CD4-positive, alpha-beta T cell treated with Interleukin-4 for 1 hour (primary cell): ENCODE results near the gene TECR.
"Not testable (repeated sequence)": the region's sequence is repeated elsewhere in the genome, so short reads cannot be mapped to it uniquely, and the experiment has no call there.

Source experiments
- DNase-seq, 2 donors: peaks; one replicate each; pipeline ENCODE4 v3.0.0-alpha.2; 2020 to 2022

Gene TECR

DNA sequence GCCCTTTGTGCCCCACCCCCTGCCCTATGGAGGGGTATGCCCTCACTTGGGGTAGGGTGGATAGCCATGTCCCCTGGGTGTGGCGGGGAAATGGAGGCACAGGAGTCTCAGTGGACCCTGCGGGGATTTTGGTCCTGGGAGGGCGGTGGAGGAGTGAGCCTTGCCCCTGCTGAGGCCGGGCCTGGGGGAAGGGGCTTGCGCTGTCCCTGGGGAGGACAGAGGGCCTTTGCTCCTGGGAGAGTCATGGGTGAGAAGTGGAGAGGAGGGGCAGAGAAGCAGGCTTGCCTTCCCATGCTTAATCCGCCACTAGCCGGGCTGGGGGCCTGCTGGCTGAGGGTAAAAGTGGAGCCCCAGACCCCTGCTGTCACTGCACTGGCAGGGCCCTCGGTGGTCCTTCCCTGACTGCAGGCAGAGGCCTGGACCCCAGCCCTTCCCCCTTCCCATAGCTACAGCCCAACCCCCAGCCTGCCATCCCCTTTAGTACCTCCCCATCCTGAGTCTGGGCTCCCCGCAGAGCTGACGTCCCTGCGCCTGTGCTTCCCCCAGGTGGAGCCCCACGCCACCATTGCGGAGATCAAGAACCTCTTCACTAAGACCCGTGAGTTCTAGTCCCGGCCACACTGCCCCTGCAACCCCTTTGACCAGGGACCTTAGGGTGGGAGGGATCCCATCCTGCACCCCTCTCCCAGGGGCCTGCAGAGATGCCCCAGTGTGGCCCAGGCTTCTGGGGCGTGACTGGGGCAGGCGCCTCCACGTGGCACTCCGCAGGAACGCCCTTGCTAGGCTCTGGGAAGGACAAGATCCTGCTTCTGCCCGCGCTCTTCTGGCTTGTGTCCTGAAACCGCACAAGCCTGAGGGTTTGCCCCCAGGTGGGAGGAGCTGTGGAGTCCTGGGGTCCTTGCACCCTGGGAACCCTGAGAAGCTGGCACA is 33.5 kb downstream of the TECR start:
- no peak for DNase-seq

DNA sequence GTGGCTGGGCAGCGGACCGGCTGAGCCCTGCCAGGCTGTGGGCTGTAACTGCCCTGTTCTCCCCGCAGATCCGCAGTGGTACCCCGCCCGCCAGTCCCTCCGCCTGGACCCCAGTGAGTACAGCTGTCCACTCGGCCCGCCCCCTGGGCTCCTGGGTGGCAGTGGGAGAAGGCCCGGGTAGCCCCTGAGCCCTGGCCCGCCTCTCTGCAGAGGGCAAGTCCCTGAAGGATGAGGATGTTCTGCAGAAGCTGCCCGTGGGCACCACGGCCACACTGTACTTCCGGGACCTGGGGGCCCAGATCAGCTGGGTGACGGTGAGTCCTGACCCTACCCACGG is 34.2 kb downstream of the TECR start:
- no peak for DNase-seq

DNA sequence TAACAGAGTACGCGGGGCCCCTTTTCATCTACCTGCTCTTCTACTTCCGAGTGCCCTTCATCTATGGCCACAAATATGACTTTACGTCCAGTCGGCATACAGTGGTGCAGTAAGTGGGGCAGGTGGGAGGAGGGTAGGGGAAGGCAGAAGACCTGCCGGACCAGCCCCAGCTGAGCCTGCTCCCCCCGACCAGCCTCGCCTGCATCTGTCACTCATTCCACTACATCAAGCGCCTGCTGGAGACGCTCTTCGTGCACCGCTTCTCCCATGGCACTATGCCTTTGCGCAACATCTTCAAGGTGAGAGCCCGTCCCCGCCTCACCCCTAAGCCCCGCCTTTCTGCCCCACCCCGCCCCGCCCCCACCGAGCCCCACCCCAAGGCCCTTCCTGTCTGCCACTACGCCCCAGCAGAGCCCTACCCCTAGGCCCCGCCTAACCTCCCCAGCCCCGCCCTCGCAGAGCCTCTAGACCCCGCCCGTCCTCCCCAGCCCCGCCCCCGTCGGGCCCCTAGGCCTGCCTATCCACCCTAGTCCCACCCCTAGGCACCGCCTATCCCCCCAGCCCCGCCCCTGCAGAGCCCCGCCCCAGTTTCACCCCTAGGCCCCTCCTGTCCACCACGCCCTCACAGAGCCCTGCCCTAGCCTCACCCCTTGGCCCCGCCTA is 34.7 kb downstream of the TECR start:
- peak; percentile 57 to 58 for DNase-seq

DNA sequence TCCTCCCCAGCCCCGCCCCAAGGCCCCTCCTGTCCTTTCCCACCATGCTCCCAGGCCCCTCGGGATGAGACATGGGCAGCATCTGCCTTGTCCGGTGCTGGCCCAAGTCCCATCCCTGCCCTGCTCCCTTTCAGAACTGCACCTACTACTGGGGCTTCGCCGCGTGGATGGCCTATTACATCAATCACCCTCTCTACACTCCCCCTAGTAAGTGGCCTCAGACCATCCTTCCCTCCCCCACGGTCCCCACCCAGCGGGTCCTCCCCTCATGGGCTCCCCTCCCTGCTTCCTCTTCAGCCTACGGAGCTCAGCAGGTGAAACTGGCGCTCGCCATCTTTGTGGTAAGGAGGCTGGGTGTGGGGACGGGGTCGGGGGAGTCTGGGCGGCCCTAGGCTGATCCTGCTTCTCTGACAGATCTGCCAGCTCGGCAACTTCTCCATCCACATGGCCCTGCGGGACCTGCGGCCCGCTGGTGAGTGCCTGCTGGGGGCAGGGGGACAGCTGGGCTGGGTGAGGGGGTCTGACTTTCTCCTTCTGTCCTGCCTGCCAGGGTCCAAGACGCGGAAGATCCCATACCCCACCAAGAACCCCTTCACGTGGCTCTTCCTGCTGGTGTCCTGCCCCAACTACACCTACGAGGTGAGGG is 35.4 kb downstream of the TECR start:
- not testable (repeated sequence) for DNase-seq

DNA sequence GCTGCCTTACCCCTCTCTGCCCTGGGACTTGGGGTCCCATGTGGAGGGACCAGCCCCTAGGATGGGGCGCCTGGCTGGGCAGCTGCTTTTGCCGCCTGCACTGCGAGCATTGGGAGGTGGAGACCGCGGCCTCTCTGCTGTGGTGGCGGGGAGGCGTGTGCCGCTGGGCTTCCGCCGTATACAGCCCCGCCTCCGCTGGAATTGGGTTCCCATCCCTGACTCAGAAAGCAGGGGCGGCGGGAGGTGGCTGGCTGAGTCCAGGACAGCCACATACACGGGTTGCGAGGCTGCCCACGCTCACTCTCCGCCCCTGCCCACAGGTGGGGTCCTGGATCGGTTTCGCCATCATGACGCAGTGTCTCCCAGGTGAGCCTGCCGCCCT is 35.9 kb downstream of the TECR start:
- no peak for DNase-seq

DNA sequence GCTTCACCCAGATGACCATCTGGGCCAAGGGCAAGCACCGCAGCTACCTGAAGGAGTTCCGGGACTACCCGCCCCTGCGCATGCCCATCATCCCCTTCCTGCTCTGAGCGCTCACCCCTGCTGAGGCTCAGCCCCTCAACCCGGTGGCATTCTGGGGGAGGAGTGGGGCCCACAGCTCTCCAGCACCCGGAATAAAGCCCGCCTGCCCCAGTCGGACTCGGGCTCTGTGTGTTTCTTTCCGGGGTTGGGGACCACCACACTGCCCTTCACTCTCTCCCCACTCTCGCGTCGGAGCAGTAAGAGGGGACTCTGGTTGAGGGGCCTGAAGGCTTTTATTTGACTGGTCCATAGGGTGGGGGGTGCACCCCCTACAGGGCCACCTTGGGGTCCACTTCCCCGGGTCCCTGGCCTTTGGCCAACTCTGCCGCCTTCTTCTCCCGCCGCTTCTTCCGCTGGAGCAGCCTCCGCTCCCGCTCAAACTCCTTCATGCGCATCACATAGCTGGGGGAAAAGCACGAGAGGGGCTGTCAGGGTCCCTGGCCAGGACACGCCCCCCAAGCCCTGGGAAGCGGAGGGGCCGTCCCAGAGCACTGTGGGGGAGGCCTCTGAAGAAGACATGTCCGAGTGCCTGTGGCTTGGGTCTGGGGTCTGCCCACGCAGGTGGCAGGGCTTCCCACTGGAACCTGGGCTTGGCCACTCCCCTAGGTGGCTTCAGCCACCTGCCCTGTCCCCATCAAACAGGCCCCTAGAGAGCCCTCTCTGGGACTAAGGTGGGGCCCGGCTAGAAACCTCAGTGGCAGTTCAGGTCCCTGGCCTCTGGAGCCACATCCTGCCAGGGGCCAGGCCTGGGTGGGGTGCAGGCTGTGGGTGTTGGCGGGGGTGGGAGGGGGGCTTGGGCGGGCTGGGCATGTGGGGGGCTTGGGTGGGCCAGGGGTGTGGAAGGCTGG is 36.6 kb downstream of the TECR start:
- no peak for DNase-seq

DNA sequence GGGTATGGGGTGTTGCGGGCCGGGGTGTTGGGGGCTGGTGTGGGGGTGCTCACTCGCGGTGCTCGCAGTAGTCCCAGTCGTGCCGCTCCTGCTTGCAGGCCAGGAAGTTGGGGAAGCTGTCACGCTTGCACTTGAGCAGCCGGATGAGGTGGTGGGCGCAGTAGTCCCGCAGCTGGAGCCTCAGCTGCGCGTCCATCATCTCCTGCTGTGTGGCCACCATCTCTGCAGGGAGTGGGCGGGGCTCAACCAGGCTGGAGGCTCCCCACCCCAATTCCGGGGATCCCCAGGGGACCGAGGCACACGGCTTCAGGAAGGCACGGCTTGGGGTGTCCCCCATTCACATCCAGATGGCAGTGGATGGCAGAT is 37.3 kb downstream of the TECR start:
- no peak for DNase-seq

DNA sequence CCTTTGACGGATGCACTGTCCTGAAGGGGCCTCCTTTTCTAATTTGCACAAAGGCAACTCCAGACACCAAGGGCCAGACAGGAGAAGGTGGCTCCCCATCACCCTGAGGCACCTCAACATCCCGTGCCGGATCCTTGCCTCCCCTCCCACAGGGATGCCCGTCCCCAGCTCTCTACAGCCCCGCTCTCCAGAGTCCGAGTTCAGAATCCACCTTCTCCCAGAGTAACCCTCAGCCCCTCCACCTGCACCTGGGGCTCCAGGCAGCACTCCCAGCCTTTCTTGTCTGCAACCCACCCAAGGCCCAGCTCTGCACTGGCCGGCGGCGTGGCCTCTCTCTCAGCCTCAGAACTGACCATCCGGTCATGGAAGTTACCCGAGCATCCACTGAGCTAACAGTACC is 37.7 kb downstream of the TECR start:
- no peak for DNase-seq

DNA sequence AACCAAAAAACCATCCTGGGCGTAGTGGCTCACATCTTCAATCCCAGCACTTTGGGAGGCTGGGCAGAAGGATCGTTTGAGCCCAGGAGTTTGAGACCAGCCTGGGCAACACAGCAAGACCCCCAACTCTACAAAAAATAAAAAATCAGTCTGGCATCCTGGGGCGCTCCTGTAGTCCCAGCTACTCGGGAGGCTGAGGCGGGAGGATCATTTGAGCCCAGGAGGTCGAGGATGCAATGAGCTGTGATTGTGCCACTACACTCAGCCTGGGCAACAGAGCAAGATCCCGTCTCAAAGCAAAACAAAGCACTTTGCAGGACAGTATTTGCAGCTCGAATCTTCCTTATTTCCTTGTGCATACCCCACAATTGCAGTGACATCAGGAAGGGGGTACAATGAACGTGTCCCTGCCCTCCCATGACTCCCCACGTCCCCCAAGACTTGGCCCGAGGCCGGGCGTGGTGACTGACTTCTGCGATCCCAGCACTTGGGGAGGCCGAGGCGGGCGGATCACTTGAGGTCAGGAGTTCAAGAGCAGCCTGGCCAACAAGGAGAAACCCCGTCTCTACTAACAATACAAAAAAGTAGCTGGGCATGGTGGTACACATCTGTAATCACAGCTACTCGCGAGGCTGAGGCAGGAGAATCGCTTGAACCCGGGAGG is 41.6 kb downstream of the TECR start:
- DNase-seq = no peak

DNA sequence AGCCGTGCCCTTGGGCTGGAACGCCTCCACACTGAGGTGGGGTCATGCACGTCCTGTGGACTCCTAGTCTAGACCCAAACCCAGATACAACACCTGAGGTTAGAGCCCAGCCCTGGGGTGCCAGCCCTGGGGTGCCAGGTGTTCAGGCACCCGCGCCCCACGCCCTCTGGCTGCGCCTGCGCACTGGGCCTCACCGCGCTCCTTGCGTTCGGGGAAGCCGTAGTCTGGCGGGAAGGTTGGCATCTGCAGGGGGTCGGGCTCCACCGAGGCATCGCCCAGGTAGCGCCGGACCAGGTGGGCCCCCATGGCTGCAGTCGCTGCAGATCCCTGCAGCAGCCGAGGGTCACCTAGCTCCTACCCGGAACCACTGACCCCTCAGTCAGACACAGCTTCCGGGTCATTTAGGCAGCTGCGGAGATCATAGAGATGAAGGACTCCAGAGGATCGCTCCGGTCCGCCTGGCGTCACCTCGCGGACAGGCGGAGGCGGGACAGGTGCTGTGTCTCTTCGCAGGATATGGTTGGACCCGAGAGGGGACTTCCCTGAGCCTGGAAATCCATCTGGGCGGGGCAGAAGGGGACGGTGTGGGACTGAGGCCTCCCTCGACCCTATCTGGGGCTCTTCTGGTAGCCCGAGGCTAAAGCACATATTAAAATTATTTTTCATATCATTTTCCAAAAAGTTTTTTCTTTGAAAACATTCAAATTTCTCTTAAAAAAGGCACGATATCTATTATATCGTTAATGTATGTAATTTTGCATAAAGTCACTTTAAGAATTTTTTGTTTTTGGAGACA is 42.5 kb downstream of the TECR start, which contains the start of gene NDUFB7:
Gene NDUFB7 (minus strand): TSS at position 372 of the 796 bp plus-strand sequence. CDS start 66 bp downstream, at position 306.
- peak; percentile 93 to 94 for DNase-seq

DNA sequence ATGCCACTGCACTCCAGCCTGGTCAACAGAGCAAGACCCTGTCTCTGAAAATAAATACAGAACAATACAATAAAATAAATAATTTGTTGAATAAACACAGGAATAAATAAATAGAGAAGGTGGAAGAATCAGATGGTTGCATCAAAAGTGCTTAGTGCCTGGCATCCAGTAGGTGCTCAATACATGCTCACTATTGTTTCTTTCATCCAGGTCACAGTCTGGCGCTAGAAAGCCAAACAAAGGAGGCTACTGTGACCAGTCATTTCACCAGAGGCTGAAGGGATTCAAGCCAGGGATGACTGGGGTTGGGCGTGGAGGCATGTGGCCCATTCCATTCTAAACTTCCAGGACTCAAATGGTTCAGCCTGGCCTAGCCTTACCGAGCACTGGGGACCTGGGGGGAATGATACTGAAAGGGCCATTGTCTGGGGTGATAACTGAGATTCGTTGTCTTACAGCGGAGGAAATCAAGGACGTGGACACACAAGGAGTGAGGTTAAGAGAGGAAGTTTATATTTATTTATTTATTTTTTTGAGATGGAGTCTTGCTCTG is 46.1 kb downstream of the TECR start:
- DNase-seq = no peak

DNA sequence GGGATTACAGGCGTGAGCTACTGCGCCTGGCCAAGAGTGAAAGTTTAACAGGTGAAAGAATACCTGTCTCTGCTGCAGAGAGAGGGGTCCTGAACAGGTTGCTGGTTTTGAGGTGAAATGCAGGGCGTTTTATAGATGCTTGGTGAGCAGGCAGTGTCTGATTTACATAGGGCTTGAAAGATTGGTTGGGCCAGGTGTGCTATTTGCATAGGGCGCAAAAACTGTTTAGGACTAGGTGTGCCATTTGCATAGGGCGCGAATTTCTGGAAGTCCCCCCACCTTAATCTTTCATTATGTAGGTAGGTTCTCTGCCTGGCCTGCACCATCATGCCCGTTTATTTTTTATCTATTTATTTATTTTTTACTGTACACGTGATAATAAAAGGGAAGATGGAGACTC is 47.0 kb downstream of the TECR start:
- DNase-seq = no peak

DNA sequence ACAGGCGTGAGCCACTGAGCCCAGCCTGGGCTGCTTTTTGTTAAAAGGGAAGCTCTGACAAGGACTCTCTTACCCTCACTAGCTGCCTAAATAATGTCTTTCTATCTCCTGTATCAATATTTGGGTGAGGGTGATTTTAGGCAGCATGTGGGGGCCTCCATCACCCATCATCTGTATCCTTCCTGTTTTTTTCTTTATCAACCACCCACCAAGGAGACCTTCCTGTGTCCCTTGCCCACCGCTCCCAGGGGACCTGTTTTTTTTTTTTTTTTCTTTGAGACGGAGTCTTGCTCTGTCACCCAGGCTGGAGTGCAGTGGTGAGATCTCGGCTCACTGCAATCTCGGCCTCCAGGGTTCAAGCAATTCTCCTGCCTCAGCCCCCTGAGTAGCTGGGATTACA is 47.9 kb downstream of the TECR start:
- no peak for DNase-seq

DNA sequence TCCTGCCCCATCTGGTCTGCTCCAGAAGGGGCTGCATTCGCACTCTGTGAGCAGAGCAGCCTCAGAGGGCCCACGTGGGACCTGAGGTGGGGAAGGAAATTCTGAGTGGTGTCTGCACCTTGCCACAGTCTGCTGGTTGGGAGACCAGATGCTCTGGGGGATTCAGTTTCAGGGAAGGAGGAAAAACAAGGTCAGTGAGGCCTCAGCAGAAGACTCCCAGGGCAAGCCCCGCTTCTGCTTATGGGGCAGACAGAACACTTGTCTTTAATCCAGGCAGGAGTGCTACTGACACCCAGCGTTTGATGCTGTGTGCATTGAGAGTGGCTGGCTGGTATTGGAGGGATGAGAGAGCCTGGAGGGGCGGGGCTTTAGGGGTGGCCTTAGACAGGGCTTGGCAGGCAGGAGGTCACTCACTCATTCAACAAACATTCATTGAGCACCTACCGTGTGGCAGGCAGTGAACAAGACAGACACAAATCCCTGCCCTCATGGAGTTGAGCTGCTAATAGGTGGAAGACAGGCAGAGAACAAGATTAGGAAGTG is 48.6 kb downstream of the TECR start:
- peak in 1 of 2 donors; percentile 15 for DNase-seq

DNA sequence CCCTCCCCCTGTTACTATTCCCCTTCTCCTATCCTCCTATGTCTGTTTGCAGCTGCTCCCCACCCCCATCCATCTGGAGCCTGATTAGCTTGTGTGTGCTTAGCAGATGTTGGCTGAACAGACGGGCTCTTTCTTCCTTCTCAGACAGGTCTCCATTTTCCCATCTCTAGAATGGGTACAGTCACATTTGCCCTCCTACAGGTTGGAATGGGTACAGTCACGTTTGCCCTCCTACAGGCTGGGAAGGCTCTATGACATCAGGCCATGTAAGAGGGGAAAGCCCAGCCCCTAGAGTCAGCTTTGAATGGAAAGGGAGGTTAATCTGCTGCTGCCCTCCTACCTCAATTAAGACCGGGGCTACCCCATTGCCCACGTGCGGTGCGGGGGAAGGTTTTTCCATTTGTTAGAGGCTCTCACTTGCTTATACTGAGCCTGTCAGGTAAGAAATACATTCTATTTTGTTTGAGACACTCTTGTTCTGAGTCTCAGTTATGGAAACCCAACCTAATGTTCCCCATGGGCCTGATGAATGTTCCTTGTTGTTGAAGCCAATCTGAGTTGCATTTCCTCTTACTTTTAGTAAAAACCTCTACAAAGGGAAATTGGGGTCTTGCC is 51.3 kb downstream of the TECR start:
- DNase-seq = no peak

DNA sequence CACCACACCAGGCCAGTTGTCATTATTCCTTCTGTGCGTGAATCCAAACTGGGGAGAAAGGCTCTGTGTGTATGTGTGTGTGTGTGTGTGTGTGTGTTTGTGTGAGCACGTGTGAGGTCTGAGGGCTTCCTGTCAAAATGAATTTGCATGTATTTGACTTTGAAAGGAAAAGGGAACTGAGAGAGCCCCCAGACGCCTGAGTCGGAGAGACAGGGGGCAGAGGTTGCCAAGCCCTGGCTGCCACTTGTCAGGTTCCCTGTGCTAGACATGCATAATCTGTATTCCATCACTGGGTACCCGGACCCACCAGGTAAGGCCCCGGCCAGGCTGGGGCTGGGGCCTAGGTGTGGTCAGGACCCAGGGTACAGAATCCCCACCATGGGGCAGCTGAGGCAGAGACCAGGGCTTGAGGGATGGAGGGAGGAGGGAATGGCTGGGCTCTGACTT is 53.5 kb downstream of the TECR start, which contains the start of gene CLEC17A:
Gene CLEC17A (plus strand): TSS at position 191 of the 447 bp plus-strand sequence. CDS start 77 bp downstream, at position 268.
- DNase-seq = peak in 1 of 2 donors; percentile 76

DNA sequence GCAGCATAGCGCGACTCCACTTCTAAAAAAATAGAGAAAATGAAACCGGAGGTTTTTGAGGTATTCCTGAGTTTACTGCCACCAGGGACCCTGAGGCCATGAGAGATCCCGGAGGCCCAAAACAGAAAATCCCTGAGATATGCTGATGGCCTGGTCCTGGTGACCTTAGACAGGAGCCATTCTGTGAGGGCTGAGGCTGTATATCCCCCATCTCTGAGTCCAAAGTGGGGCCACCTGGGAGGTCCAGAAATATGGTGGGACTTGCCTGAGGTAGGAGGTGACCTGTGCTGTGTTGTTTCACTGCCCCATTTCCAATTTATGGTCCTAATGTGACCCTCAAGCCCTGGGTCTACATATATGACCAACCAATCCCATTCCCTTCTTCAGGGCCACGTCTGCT is 55.0 kb downstream of the TECR start:
- DNase-seq = not testable (repeated sequence)

DNA sequence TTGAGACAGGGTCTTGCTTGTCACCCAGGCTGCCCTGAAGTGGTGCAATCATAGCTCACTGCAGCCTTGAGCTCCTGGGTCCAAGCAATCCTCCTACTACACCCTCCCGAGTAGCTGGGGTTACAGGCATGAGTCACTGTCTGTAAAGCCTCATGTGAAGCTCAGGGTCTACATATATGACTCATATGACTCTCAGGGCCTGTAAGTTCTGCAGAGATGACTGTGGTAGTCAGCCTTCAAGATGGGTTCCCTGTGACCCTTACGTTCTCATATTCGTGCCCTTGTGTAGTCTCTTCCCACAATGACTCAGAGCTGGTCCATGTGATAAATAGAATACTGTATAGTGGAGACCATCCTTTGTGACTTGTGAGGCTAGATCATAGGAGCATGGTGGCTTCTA is 55.8 kb downstream of the TECR start:
- DNase-seq = peak in 1 of 2 donors; percentile 50

DNA sequence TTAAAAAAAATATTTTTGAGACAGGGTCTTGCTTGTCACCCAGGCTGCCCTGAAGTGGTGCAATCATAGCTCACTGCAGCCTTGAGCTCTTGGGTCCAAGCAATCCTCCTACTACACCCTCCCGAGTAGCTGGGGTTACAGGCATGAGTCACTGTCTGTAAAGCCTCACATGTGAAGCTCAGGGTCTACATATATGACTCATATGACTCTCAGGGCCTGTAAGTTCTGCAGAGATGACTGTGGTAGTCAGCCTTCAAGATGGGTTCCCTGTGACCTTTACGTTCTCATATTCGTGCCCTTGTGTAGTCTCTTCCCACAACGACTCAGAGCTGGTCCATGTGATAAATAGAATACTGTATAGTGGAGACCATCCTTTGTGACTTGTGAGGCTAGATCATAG is 60.0 kb downstream of the TECR start:
- DNase-seq = not testable (repeated sequence)

DNA sequence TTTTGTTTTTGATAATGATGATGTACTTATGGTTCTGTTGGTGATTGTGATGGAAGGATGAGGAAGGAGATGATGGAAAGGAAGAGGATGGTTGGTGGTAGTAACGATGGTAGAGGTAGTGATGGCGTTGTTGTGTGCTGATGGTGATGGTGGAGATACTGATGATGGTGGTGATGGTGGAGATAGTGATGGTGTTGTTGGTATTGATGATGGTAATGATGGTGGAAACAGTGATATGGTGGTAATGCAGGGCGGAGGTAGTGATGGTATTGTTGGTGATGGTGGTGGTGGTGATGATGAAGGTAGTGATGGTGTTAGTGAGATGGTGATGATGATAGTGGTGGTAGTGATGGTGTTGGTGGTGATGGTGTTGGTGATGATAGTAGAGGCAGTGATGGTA is 66.2 kb downstream of the TECR start:
- DNase-seq = no peak
